Left lung (tissue), 10 donors: ENCODE results near the gene RNU6-8. TPM values are rescaled to one million over a fixed set of nuclear protein-coding genes. Genes with fewer than 3 reads are reported as not detected.

ENCODE experiments used
- ATAC-seq: fragments of 200-7000 bp; cut with Tn5 transposase; one replicate; pipeline ENCODE4 v1.9.1; 2020; ENCODE audit warnings: moderate library complexity
- DNase-seq, 4 donors: peaks; one replicate each; pipeline ENCODE4 v3.0.0-alpha.2; 2013 to 2020
- H3K27ac ChIP-seq, 2 donors: fragments of 200-600 bp; sonication (generic) in 1 of 2; one replicate each; pipeline versions ENCODE4 v1.5.0 to v1.8.0; 2020 to 2021
- H3K27me3 ChIP-seq, 2 donors: fragments of 200-600 bp; sonication (generic) in 1 of 2; one replicate each; pipeline versions ENCODE4 v1.5.0 to v1.8.0; 2020 to 2021
- H3K36me3 ChIP-seq, 2 donors: fragments of 200-600 bp; sonication (generic) in 1 of 2; one replicate each; pipeline versions ENCODE4 v1.5.0 to v1.8.0; 2020 to 2021
- H3K4me1 ChIP-seq, 2 donors: fragments of 200-600 bp; one replicate each; pipeline ENCODE4 v1.8.0; 2021
- H3K4me3 ChIP-seq, 2 donors: fragments of 200-600 bp; sonication (generic) in 1 of 2; one replicate each; pipeline versions ENCODE4 v1.5.0 to v1.8.0; 2020 to 2021; ENCODE audit warnings: mild to moderate bottlenecking in 1 of 2
- H3K9me3 ChIP-seq, 2 donors: fragments of 200-600 bp; sonication (generic) in 1 of 2; one replicate each; pipeline versions ENCODE4 v1.5.0 to v1.8.0; 2020 to 2021
- intact Hi-C, 2 donors: fragments of 100-400 bp; cut with DNase I; formaldehyde crosslinking; loops; one replicate each; pipeline versions ENCODE4 v1.11.2 to v1.14.2; 2022
- polyA plus RNA-seq, 6 donors: library from polyadenylated mRNA; unstranded; fragments of 120-200 nt; gene quantifications; one replicate each; pipeline ENCODE4 v1.2.1, GENCODE V29; 2013; ENCODE audit not compliant: insufficient read length in 6 of 6
- total RNA-seq, 2 donors: library from RNA; stranded (reverse); fragmentation: NEBNext Ultra II Directional; extraction: Animal tissue kit (Norgen Biotek cat#: 25700); gene quantifications; one replicate each; pipeline ENCODE4 v1.2.1, GENCODE V29; 2021
- TF ChIP-seq, protein P1 (sequence below), 2 donors: fragments of 200-600 bp; sonication (generic) in 1 of 2; IDR thresholded peaks; one replicate each; pipeline versions ENCODE4 v1.5.0 to v1.8.0; 2021; ENCODE audit warnings: antibody characterized with exemption in 2 of 2
- donor health status: DM: no; HTN: yes; CAD: no.
- donor health status: DM: no; HTN: no; CAD: no.

RNU6-8 gene
- total and polyA plus RNA-seq, 8 donors = not detected

DNA sequence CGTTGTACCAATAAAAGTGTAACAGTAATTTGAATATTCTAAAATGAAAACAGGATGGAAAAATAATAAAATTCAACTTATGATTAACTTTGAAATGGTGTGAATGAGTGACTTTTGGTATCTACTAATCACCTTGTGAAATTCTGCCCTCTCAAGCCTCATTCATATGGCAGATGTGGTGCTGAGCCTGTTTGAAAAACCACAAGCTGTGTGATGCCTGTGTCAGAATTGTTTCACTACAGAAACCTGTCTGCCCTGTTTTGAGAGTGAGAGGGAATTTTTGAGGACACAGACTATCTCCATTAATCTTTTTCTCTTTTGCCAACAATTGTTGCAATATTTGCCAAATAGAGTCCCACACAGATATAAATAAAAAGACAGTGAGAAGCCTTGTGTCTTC is 5.2 kb downstream of the RNU6-8 start:
- intact Hi-C loops = no loop called here

DNA sequence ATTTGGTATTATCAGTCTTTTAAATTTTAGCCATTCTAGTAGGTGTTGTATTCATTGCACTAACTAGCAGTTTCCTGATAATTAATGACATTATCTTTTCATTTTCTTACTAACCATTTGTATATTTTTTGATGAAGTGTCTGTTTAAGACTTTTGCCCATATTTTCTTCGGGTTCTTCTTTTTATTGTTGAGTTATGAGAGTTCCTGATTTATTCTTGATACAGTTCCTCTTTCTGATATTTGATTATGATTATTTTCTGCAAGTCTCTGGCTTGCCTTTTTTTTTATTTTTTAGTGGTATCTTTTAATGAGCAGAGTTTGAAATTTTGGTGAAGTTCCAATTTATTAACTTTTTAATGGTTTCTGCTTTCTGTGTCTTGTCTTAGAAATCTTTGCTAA is 7.4 kb downstream of the RNU6-8 start:
- Histone ChIP-seq H3K27me3 (no peaks in the 10 kb centered on the region), H3K27ac (no peak overlapping the region), H3K9me3 (no peaks in the 10 kb centered on the region), H3K4me3 (no peak overlapping the region), H3K36me3 (no peaks in the 10 kb centered on the region), H3K4me1 (peaks cover 0 to 6% of the 10 kb centered on the region in 2 donors)
- DNase-seq (no peak), ATAC-seq (no peak)
- TF ChIP-seq, protein P1, sequence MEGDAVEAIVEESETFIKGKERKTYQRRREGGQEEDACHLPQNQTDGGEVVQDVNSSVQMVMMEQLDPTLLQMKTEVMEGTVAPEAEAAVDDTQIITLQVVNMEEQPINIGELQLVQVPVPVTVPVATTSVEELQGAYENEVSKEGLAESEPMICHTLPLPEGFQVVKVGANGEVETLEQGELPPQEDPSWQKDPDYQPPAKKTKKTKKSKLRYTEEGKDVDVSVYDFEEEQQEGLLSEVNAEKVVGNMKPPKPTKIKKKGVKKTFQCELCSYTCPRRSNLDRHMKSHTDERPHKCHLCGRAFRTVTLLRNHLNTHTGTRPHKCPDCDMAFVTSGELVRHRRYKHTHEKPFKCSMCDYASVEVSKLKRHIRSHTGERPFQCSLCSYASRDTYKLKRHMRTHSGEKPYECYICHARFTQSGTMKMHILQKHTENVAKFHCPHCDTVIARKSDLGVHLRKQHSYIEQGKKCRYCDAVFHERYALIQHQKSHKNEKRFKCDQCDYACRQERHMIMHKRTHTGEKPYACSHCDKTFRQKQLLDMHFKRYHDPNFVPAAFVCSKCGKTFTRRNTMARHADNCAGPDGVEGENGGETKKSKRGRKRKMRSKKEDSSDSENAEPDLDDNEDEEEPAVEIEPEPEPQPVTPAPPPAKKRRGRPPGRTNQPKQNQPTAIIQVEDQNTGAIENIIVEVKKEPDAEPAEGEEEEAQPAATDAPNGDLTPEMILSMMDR (IDR thresholded peaks at IDR 0.05) = no peak
- intact Hi-C loops = no loop called here

More for the DNA sequence above, 5.2 kb downstream of the RNU6-8 start:
- no peak for DNase-seq
- no peak for ATAC-seq
- H3K9me3 ChIP-seq = no peaks in the 10 kb centered on the region
- peaks cover 6 to 19% of the 10 kb centered on the region in 2 donors for H3K4me1 ChIP-seq
- no peaks in the 10 kb centered on the region for H3K36me3 ChIP-seq
- H3K4me3 ChIP-seq = no peak overlapping the region
- no peak overlapping the region for H3K27ac ChIP-seq
- TF ChIP-seq, protein P1 (IDR thresholded peaks at IDR 0.05) = no peak
- peaks cover 0 to 13% of the 10 kb centered on the region in 2 donors for H3K27me3 ChIP-seq

DNA sequence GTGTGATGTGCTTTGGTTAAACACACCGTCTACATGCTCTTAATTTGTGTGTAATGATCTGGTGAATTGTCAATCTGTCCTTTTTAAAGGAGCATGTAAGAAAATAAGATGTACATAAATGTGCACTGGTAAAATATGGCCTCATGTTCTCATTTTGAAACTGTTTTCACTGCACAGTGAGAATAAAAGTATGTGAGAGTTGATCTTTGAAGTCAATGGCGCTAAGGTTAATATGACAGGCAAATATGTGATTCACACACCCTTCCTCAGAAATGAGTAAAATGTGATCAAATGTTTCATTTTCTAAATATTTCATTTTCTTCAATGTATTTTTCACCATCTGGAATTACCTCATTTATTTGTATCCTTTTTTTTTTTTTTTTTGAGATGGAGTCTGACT is 9.5 kb downstream of the RNU6-8 start:
- H3K4me1 ChIP-seq = no peaks in the 10 kb centered on the region
- no peaks in the 10 kb centered on the region for H3K36me3 ChIP-seq
- H3K27me3 ChIP-seq = no peaks in the 10 kb centered on the region
- intact Hi-C loops = no loop called here
- no peak overlapping the region for H3K27ac ChIP-seq
- DNase-seq = no peak
- ATAC-seq = no peak
- TF ChIP-seq, protein P1 (IDR thresholded peaks at IDR 0.05) = no peak
- H3K9me3 ChIP-seq = no peaks in the 10 kb centered on the region
- no peak overlapping the region for H3K4me3 ChIP-seq

- Histone ChIP-seq H3K27me3 (no peaks in the 10 kb centered on the region), H3K27ac (no peak overlapping the region), H3K36me3 (no peaks in the 10 kb centered on the region), H3K9me3 (no peaks in the 10 kb centered on the region), H3K4me1 (no peaks in the 10 kb centered on the region), H3K4me3 (no peak overlapping the region)
- TF ChIP-seq, protein P1 (IDR thresholded peaks at IDR 0.05) = no peak
- intact Hi-C loops = no loop called here
- DNase-seq (no peak), ATAC-seq (no peak)
Observed at GRCh38 chr14:32192712-32193373, 10.2 kb downstream of the RNU6-8 start.

DNA sequence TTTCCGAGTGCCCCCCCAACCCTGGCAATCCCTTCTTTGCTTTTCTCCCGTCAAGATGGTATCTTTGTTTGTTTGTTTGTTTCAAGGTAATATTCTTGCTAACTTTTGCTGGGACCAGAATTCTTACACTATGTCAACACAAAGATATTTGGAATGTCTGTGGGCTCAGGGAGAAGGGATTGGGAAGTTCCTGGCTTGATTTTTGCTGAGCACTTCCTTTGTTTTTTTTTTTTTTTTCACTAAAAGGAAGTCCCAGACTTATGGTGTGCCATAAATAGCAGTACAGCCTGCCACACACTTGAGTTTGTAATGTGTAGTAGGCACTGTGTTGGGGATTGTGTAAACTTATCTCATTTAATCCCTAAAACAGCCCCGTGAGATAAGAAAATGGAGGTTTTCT is 12.4 kb downstream of the RNU6-8 start:
- intact Hi-C loops = no loop called here
- DNase-seq = no peak
- TF ChIP-seq, protein P1 (IDR thresholded peaks at IDR 0.05) = no peak
- H3K27ac ChIP-seq = no peak overlapping the region
- H3K9me3 ChIP-seq = no peaks in the 10 kb centered on the region
- H3K27me3 ChIP-seq = no peaks in the 10 kb centered on the region
- no peak for ATAC-seq
- H3K36me3 ChIP-seq = no peaks in the 10 kb centered on the region
- H3K4me1 ChIP-seq = no peaks in the 10 kb centered on the region
- H3K4me3 ChIP-seq = no peak overlapping the region
